Activated CD8-positive, alpha-beta memory T cell treated with anti-CD3 and anti-CD28 coated beads for 24 hours (primary cell): ENCODE data around the gene RAVER1.
A peak's percentile ranks its signal among the peaks of the same experiment; 100 is the strongest.
"Not testable (repeated sequence)": the region's sequence is repeated elsewhere in the genome, so short reads cannot be mapped to it uniquely, and the experiment has no call there.

ENCODE experiments used
- DNase-seq: peaks from one replicate; pipeline ENCODE4 v3.0.0-alpha.2; 2020

The RAVER1 gene

GRCh38 chr19:10289836-10290356 is 43.4 kb downstream of the RAVER1 start, which contains the start of gene ICAM5:
Gene ICAM5, plus strand, starts transcription at chr19:10289952. Its CDS starts 92 bp downstream, at chr19:10290044.
- DNase-seq = no peak

GRCh38 chr19:10289167-10289835 is 44.0 kb downstream of the RAVER1 start:
- peak; percentile 88 for DNase-seq

- peak; percentile 76 for DNase-seq
Measured at GRCh38 chr19:10288662-10289166, 44.6 kb downstream of the RAVER1 start.

GRCh38 chr19:10286803-10287737 is 46.3 kb downstream of the RAVER1 start, which contains the start of gene ICAM4:
Gene ICAM4, plus strand, starts transcription at chr19:10286955. Its CDS starts 58 bp downstream, at chr19:10287013.
- peak; percentile 69 for DNase-seq

- DNase-seq = no peak
Measured at GRCh38 chr19:10285393-10285792, 47.9 kb downstream of the RAVER1 start.

GRCh38 chr19:10284960-10285278 is 48.4 kb downstream of the RAVER1 start:
- DNase-seq = no peak

GRCh38 chr19:10284065-10284959 is 49.0 kb downstream of the RAVER1 start:
- DNase-seq = no peak

- no peak for DNase-seq
Measured at GRCh38 chr19:10283301-10284064, 49.8 kb downstream of the RAVER1 start.

- not testable (repeated sequence) for DNase-seq
Measured at GRCh38 chr19:10282043-10282442, 51.3 kb downstream of the RAVER1 start.

- no peak for DNase-seq
Measured at GRCh38 chr19:10279737-10280442, 53.4 kb downstream of the RAVER1 start.

GRCh38 chr19:10278935-10279334 is 54.4 kb downstream of the RAVER1 start:
- no peak for DNase-seq

GRCh38 chr19:10277795-10278589 is 55.3 kb downstream of the RAVER1 start:
- DNase-seq = no peak

GRCh38 chr19:10274589-10274988 is 58.7 kb downstream of the RAVER1 start:
- DNase-seq = no peak

GRCh38 chr19:10271543-10272086 is 61.7 kb downstream of the RAVER1 start:
- peak; percentile 77 for DNase-seq

GRCh38 chr19:10270616-10271394 is 62.5 kb downstream of the RAVER1 start, which contains the start of gene ICAM1:
Gene ICAM1, plus strand, starts transcription at chr19:10271120. Its CDS starts 40 bp downstream, at chr19:10271160.
- DNase-seq = peak; percentile 89

GRCh38 chr19:10270180-10270615 is 63.1 kb downstream of the RAVER1 start:
- DNase-seq = peak; percentile 87

- DNase-seq = peak; percentile 97
Measured at GRCh38 chr19:10269333-10270179, 63.8 kb downstream of the RAVER1 start.

- DNase-seq = no peak
Measured at GRCh38 chr19:10268071-10268470, 65.3 kb downstream of the RAVER1 start.
